ENCODE results near the gene EI24. TPM values are rescaled to one million over a fixed set of nuclear protein-coding genes. Genes with fewer than 3 reads are reported as not detected.

EI24 gene
- total and polyA plus RNA-seq, 9 of the 15 experiments (the other 6 are each of a cell fraction or from before 2014, with no cell fraction given), result 50.4 to 260 (median 168) TPM

DNA sequence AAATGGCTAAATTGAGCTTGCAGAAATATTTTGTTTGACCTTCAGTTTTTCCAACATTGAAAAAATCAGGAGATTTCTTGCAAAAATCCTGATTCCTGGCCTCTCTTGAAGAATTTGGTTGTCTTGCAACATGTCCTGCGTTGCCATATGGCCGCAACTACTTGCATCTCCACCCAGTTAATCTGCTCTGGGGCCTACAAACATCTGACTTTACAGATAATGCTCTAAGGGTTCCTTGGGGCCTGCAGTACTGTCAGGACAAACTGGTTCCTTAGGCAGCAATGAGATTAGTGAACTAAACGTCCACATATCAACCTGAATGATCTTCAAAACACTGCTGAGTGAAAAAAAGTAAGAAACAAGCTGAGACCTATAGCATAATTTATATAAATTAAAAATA is 36.6 kb upstream of the EI24 start (continued):
- TF ChIP-seq, protein P1, sequence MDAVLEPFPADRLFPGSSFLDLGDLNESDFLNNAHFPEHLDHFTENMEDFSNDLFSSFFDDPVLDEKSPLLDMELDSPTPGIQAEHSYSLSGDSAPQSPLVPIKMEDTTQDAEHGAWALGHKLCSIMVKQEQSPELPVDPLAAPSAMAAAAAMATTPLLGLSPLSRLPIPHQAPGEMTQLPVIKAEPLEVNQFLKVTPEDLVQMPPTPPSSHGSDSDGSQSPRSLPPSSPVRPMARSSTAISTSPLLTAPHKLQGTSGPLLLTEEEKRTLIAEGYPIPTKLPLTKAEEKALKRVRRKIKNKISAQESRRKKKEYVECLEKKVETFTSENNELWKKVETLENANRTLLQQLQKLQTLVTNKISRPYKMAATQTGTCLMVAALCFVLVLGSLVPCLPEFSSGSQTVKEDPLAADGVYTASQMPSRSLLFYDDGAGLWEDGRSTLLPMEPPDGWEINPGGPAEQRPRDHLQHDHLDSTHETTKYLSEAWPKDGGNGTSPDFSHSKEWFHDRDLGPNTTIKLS (IDR thresholded peaks at IDR 0.05; ENCODE audit: borderline replicate concordance, low read depth), result no peak
- TF ChIP-seq SAFB2 (IDR thresholded peaks at IDR 0.05; ENCODE audit: borderline replicate concordance, low read depth, low read length, severe bottlenecking) (no peak), CBX3 (IDR thresholded peaks at IDR 0.05; ENCODE audit: borderline replicate concordance in 1 of 2, low read length in 2 of 2) (peak in 1 of 2 experiments; percentile 81; a peak in 1 of 3 replicates), RNF2 (IDR thresholded peaks at IDR 0.05) (peak; percentile 84), SP2 (IDR thresholded peaks at IDR 0.05; ENCODE audit: extremely low read depth, low read depth, low read length, poor library complexity, severe bottlenecking) (no peak), ZNF175 (CRISPR knock-in tag; IDR thresholded peaks at IDR 0.05; ENCODE audit: low read depth) (no peak)
- TF ChIP-seq, protein P2, sequence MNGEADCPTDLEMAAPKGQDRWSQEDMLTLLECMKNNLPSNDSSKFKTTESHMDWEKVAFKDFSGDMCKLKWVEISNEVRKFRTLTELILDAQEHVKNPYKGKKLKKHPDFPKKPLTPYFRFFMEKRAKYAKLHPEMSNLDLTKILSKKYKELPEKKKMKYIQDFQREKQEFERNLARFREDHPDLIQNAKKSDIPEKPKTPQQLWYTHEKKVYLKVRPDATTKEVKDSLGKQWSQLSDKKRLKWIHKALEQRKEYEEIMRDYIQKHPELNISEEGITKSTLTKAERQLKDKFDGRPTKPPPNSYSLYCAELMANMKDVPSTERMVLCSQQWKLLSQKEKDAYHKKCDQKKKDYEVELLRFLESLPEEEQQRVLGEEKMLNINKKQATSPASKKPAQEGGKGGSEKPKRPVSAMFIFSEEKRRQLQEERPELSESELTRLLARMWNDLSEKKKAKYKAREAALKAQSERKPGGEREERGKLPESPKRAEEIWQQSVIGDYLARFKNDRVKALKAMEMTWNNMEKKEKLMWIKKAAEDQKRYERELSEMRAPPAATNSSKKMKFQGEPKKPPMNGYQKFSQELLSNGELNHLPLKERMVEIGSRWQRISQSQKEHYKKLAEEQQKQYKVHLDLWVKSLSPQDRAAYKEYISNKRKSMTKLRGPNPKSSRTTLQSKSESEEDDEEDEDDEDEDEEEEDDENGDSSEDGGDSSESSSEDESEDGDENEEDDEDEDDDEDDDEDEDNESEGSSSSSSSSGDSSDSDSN (IDR thresholded peaks at IDR 0.05; ENCODE audit: borderline replicate concordance in 1 of 2, low read depth in 2 of 2, low read length in 2 of 2), result 0 out of 4 replicates have a peak, but pooled peaks of 1 of the 2 experiments have one; percentile 59
- TF ChIP-seq, protein P3, sequence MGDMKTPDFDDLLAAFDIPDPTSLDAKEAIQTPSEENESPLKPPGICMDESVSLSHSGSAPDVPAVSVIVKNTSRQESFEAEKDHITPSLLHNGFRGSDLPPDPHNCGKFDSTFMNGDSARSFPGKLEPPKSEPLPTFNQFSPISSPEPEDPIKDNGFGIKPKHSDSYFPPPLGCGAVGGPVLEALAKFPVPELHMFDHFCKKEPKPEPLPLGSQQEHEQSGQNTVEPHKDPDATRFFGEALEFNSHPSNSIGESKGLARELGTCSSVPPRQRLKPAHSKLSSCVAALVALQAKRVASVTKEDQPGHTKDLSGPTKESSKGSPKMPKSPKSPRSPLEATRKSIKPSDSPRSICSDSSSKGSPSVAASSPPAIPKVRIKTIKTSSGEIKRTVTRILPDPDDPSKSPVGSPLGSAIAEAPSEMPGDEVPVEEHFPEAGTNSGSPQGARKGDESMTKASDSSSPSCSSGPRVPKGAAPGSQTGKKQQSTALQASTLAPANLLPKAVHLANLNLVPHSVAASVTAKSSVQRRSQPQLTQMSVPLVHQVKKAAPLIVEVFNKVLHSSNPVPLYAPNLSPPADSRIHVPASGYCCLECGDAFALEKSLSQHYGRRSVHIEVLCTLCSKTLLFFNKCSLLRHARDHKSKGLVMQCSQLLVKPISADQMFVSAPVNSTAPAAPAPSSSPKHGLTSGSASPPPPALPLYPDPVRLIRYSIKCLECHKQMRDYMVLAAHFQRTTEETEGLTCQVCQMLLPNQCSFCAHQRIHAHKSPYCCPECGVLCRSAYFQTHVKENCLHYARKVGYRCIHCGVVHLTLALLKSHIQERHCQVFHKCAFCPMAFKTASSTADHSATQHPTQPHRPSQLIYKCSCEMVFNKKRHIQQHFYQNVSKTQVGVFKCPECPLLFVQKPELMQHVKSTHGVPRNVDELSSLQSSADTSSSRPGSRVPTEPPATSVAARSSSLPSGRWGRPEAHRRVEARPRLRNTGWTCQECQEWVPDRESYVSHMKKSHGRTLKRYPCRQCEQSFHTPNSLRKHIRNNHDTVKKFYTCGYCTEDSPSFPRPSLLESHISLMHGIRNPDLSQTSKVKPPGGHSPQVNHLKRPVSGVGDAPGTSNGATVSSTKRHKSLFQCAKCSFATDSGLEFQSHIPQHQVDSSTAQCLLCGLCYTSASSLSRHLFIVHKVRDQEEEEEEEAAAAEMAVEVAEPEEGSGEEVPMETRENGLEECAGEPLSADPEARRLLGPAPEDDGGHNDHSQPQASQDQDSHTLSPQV (IDR thresholded peaks at IDR 0.05), result peak; percentile 64
- TF ChIP-seq, protein P4, sequence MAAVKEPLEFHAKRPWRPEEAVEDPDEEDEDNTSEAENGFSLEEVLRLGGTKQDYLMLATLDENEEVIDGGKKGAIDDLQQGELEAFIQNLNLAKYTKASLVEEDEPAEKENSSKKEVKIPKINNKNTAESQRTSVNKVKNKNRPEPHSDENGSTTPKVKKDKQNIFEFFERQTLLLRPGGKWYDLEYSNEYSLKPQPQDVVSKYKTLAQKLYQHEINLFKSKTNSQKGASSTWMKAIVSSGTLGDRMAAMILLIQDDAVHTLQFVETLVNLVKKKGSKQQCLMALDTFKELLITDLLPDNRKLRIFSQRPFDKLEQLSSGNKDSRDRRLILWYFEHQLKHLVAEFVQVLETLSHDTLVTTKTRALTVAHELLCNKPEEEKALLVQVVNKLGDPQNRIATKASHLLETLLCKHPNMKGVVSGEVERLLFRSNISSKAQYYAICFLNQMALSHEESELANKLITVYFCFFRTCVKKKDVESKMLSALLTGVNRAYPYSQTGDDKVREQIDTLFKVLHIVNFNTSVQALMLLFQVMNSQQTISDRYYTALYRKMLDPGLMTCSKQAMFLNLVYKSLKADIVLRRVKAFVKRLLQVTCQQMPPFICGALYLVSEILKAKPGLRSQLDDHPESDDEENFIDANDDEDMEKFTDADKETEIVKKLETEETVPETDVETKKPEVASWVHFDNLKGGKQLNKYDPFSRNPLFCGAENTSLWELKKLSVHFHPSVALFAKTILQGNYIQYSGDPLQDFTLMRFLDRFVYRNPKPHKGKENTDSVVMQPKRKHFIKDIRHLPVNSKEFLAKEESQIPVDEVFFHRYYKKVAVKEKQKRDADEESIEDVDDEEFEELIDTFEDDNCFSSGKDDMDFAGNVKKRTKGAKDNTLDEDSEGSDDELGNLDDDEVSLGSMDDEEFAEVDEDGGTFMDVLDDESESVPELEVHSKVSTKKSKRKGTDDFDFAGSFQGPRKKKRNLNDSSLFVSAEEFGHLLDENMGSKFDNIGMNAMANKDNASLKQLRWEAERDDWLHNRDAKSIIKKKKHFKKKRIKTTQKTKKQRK (IDR thresholded peaks at IDR 0.05; ENCODE audit: borderline replicate concordance, low read depth, low read length), result no peak
- TF ChIP-seq, protein P5, sequence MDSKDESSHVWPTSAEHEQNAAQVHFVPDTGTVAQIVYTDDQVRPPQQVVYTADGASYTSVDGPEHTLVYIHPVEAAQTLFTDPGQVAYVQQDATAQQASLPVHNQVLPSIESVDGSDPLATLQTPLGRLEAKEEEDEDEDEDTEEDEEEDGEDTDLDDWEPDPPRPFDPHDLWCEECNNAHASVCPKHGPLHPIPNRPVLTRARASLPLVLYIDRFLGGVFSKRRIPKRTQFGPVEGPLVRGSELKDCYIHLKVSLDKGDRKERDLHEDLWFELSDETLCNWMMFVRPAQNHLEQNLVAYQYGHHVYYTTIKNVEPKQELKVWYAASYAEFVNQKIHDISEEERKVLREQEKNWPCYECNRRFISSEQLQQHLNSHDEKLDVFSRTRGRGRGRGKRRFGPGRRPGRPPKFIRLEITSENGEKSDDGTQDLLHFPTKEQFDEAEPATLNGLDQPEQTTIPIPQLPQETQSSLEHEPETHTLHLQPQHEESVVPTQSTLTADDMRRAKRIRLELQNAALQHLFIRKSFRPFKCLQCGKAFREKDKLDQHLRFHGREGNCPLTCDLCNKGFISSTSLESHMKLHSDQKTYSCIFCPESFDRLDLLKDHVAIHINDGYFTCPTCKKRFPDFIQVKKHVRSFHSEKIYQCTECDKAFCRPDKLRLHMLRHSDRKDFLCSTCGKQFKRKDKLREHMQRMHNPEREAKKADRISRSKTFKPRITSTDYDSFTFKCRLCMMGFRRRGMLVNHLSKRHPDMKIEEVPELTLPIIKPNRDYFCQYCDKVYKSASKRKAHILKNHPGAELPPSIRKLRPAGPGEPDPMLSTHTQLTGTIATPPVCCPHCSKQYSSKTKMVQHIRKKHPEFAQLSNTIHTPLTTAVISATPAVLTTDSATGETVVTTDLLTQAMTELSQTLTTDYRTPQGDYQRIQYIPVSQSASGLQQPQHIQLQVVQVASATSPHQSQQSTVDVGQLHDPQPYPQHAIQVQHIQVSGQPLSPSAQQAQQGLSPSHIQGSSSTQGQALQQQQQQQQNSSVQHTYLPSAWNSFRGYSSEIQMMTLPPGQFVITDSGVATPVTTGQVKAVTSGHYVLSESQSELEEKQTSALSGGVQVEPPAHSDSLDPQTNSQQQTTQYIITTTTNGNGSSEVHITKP (IDR thresholded peaks at IDR 0.05; ENCODE audit: partially characterized antibody), result peak; percentile 23
